ENCODE data around the gene DLGAP1. TPM values are rescaled to one million over a fixed set of nuclear protein-coding genes. Genes with fewer than 3 reads are reported as not detected.

DLGAP1 gene
- total RNA-seq, 2 experiments from 2014 or later: 0.31 to 0.36 TPM

GRCh38 chr18:4311136-4311535 is 144.0 kb downstream of the DLGAP1 start:
- CTCF ChIA-PET: no interaction called here
- peaks cover 0 to 6% of the 10 kb centered on the region in 2 experiments for H3K9me3 ChIP-seq (ENCODE audit: control insufficient read depth in 1 of 2, insufficient read depth in 1 of 2, low read length in 2 of 2)
- H3K36me3 ChIP-seq (ENCODE audit: insufficient read depth, low read length): no peaks in the 10 kb centered on the region
- no peak overlapping the region for H3K4me3 Mint-ChIP-seq
- no peaks in the 10 kb centered on the region for H3K36me3 Mint-ChIP-seq (ENCODE audit: low read depth)
- H3K4me1 ChIP-seq (ENCODE audit: insufficient read depth, low read length): no peaks in the 10 kb centered on the region
- no peaks in the 10 kb centered on the region for H3K27me3 ChIP-seq (ENCODE audit: control insufficient read depth in 1 of 2, insufficient read depth in 2 of 2, low read length in 2 of 2)
- H3K27me3 Mint-ChIP-seq: no peaks in the 10 kb centered on the region
- H3K27ac ChIP-seq (ENCODE audit: low read depth in 1 of 2, low read length in 2 of 2): no peak overlapping the region
- ATAC-seq (ENCODE audit: poor library complexity) (no peak), DNase-seq (no peak)
- peaks cover 2% of the 10 kb centered on the region for H3K9me3 Mint-ChIP-seq
- no peak overlapping the region for H3K27ac Mint-ChIP-seq
- intact Hi-C loops (cut with DNase I, micrococcal nuclease): no loop called here
- no peak overlapping the region for H3K4me3 ChIP-seq (ENCODE audit: low read length)
- POLR2A ChIA-PET: no interaction called here
- no peak for TF ChIP-seq CTCF (IDR thresholded peaks at IDR 0.05)
- H3K4me1 Mint-ChIP-seq (ENCODE audit: low read depth): no peaks in the 10 kb centered on the region

GRCh38 chr18:4309227-4309626 is 145.9 kb downstream of the DLGAP1 start:
- Mint-ChIP-seq H3K4me3 (no peak overlapping the region), H3K27ac (no peak overlapping the region), H3K9me3 (peaks cover 2% of the 10 kb centered on the region), H3K27me3 (no peaks in the 10 kb centered on the region), H3K4me1 (ENCODE audit: low read depth) (no peaks in the 10 kb centered on the region), H3K36me3 (ENCODE audit: low read depth) (no peaks in the 10 kb centered on the region)
- TF ChIP-seq CTCF (IDR thresholded peaks at IDR 0.05): no peak
- DNase-seq (no peak), ATAC-seq (ENCODE audit: poor library complexity) (no peak)
- H3K9me3 ChIP-seq (ENCODE audit: control insufficient read depth in 1 of 2, insufficient read depth in 1 of 2, low read length in 2 of 2): peaks cover 0 to 6% of the 10 kb centered on the region in 2 experiments
- H3K27ac ChIP-seq (ENCODE audit: low read depth in 1 of 2, low read length in 2 of 2): no peak overlapping the region
- intact Hi-C loops (cut with DNase I, micrococcal nuclease): no loop called here
- H3K36me3 ChIP-seq (ENCODE audit: insufficient read depth, low read length): no peaks in the 10 kb centered on the region
- H3K27me3 ChIP-seq (ENCODE audit: control insufficient read depth in 1 of 2, insufficient read depth in 2 of 2, low read length in 2 of 2): no peaks in the 10 kb centered on the region
- ChIA-PET CTCF (no interaction called here), POLR2A (no interaction called here)
- no peak overlapping the region for H3K4me3 ChIP-seq (ENCODE audit: low read length)
- H3K4me1 ChIP-seq (ENCODE audit: insufficient read depth, low read length): no peaks in the 10 kb centered on the region

DNA sequence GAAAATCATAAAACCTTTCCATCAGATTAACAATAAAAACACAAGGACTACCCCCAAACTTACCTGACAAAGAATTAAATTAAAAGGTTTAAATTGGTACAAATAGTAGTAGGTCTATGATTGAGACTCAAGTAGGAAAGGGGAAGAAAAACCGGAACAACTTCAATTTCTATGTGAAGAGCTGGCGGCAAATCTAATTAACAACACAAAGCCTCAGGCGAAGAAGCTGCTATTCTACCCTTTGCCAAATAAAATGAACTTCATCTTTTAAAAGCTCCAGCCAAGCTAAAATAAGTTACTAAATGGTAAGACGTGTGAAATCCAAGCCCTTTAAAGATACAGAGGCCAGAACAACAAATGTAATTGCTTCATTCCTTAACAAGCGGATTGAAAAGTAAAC is 146.5 kb downstream of the DLGAP1 start:
- ATAC-seq (ENCODE audit: poor library complexity) (no peak), DNase-seq (no peak)
- H3K9me3 ChIP-seq (ENCODE audit: control insufficient read depth in 1 of 2, insufficient read depth in 1 of 2, low read length in 2 of 2): peaks cover 0 to 6% of the 10 kb centered on the region in 2 experiments
- H3K27ac ChIP-seq (ENCODE audit: low read depth in 1 of 2, low read length in 2 of 2): no peak overlapping the region
- ChIA-PET POLR2A (no interaction called here), CTCF (no interaction called here)
- no peak overlapping the region for H3K4me3 ChIP-seq (ENCODE audit: low read length)
- no peaks in the 10 kb centered on the region for H3K4me1 ChIP-seq (ENCODE audit: insufficient read depth, low read length)
- H3K4me3 Mint-ChIP-seq: no peak overlapping the region
- H3K27me3 Mint-ChIP-seq: no peaks in the 10 kb centered on the region
- no peak overlapping the region for H3K27ac Mint-ChIP-seq
- H3K36me3 Mint-ChIP-seq (ENCODE audit: low read depth): no peaks in the 10 kb centered on the region
- intact Hi-C loops (cut with DNase I, micrococcal nuclease): no loop called here
- no peaks in the 10 kb centered on the region for H3K36me3 ChIP-seq (ENCODE audit: insufficient read depth, low read length)
- TF ChIP-seq CTCF (IDR thresholded peaks at IDR 0.05): no peak
- peaks cover 2% of the 10 kb centered on the region for H3K9me3 Mint-ChIP-seq
- no peaks in the 10 kb centered on the region for H3K27me3 ChIP-seq (ENCODE audit: control insufficient read depth in 1 of 2, insufficient read depth in 2 of 2, low read length in 2 of 2)
- no peaks in the 10 kb centered on the region for H3K4me1 Mint-ChIP-seq (ENCODE audit: low read depth)

Measured in CD4-positive, alpha-beta T cell (primary cell).